Measurements from ENCODE around the gene APOA1. TPM values are rescaled to one million over a fixed set of nuclear protein-coding genes. Genes with fewer than 3 reads are reported as not detected.

Gene APOA1
- total and polyA plus RNA-seq, 7 donors, result 0.30 to 4.9 (median 0.45) TPM; not detected in 1

DNA sequence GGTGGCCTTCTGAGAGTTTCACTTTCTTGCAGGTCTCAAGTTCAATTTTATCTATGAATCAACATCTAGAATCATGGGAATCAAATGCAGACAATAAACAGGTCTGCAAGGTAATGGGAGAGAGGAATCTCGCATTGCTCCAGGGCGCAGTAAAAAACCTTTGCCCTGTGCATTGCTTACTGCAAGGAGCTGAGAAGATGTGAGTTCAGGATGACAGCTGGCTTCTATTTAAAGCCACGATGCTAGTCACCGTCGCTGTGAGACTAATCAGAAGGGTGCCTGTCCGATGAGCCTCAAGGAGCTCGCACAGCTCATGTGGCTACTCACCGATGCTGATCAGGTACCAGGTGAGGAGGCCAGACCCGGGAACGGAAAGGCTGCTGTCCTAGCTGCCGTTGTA, 30.2 kb upstream of the APOA1 start:
- peak overlapping the region; percentile 53 for H3K27ac ChIP-seq
- intact Hi-C loops (cut with DNase I), result loop anchor here in 1 of 2 donors (5.0 kb wide), 1 partner anchor 360 kb away; no protein-coding TSS in a partner anchor
- no peaks in the 10 kb centered on the region for H3K27me3 ChIP-seq (ENCODE audit: insufficient read depth in 3 of 3, low read length in 2 of 3)
- no peak overlapping the region for H3K4me3 ChIP-seq
- peaks cover 9 to 93% of the 10 kb centered on the region in 2 donors for H3K36me3 ChIP-seq (ENCODE audit: insufficient read depth in 1 of 2, low read depth in 1 of 2)
- 51 to 56% (median 55%) methylated on average over 11 of the region's 11 CpGs for WGBS, 3 donors
- no peak for TF ChIP-seq CTCF (IDR thresholded peaks at IDR 0.05)
- peaks cover 29% of the 10 kb centered on the region for H3K4me1 ChIP-seq
- ATAC-seq (peak; percentile 79 to 88 (median 82)), DNase-seq (no peak)
- H3K9me3 ChIP-seq, result no peaks in the 10 kb centered on the region

DNA sequence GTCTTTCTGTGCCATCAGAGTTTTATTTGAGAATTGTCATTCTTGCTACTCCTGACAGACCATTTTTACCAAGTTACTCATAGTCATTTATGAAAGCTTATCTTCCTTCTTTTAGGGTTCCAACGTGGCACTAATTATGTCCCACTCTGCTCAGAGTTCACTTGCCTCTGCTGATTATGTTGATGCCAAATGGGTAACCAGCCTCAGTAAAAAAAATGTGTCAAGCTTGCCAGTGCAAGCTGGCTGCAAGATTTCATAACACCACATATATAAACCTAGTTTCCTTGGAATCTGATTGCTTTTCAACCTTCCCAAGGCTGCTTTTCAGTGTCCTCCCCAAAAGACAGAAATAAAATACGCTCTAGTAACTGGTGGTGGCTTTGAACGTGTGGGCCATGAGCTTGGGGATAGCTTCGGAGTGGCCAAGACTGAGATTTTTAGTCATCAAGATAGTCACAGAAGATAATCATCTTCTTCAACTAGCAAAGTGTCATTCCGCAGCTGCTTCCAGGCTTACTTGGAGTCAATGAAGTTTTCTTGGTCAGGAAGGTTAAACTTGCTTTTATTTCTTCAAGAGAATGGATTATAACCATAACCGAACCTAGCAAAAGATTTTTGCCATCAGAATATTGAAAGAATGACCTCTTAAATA, 29.5 kb upstream of the APOA1 start:
- no peak for TF ChIP-seq CTCF (IDR thresholded peaks at IDR 0.05)
- Histone ChIP-seq H3K4me3 (no peak overlapping the region), H3K4me1 (peaks cover 29% of the 10 kb centered on the region), H3K27me3 (ENCODE audit: insufficient read depth in 3 of 3, low read length in 2 of 3) (no peaks in the 10 kb centered on the region), H3K36me3 (ENCODE audit: insufficient read depth in 1 of 2, low read depth in 1 of 2) (peaks cover 13 to 93% of the 10 kb centered on the region in 2 donors), H3K9me3 (no peaks in the 10 kb centered on the region), H3K27ac (no peak overlapping the region)
- intact Hi-C loops (cut with DNase I), result loop anchor here in 1 of 2 donors (5.0 kb wide), 1 partner anchor 360 kb away; no protein-coding TSS in a partner anchor
- DNase-seq (no peak), ATAC-seq (no peak)
- WGBS, 3 donors, result 76 to 85% (median 80%) methylated on average over 6 of the region's 6 CpGs

- WGBS, 3 donors, result 75 to 86% (median 79%) methylated on average over 1 of the region's 1 CpG
- no peak overlapping the region for H3K27ac ChIP-seq
- H3K4me3 ChIP-seq, result no peak overlapping the region
- peaks cover 29% of the 10 kb centered on the region for H3K4me1 ChIP-seq
- no peaks in the 10 kb centered on the region for H3K27me3 ChIP-seq (ENCODE audit: insufficient read depth in 3 of 3, low read length in 2 of 3)
- no peak for TF ChIP-seq CTCF (IDR thresholded peaks at IDR 0.05)
- ATAC-seq, result no peak
- no peak for DNase-seq
- intact Hi-C loops (cut with DNase I), result loop anchor here in 1 of 2 donors (5.0 kb wide), 1 partner anchor 362 kb away; no protein-coding TSS in a partner anchor
- no peaks in the 10 kb centered on the region for H3K9me3 ChIP-seq
- peaks cover 12 to 93% of the 10 kb centered on the region in 2 donors for H3K36me3 ChIP-seq (ENCODE audit: insufficient read depth in 1 of 2, low read depth in 1 of 2)
These were observed 28.3 kb upstream of the APOA1 start for GRCh38 chr11:116865696-116866095.

GRCh38 chr11:116864531-116864930, 27.1 kb upstream of the APOA1 start:
- Histone ChIP-seq H3K4me1 (peaks cover 29% of the 10 kb centered on the region), H3K36me3 (ENCODE audit: insufficient read depth in 1 of 2, low read depth in 1 of 2) (peaks cover 6 to 91% of the 10 kb centered on the region in 2 donors), H3K4me3 (no peak overlapping the region), H3K9me3 (no peaks in the 10 kb centered on the region), H3K27ac (no peak overlapping the region), H3K27me3 (ENCODE audit: insufficient read depth in 3 of 3, low read length in 2 of 3) (no peaks in the 10 kb centered on the region)
- intact Hi-C loops (cut with DNase I), result no loop called here
- WGBS, 3 donors, result 32 to 51% (median 38%) methylated on average over 5 of the region's 5 CpGs
- no peak for TF ChIP-seq CTCF (IDR thresholded peaks at IDR 0.05)
- ATAC-seq, result peak in 3 of 4 donors; percentile 24 to 70 (median 34)
- DNase-seq, result no peak
